H1 (cell line): ENCODE measurements around the gene HPX. TPM values are rescaled to one million over a fixed set of nuclear protein-coding genes. Genes with fewer than 3 reads are reported as not detected.

Experiments used
- CBX5 ChIP-seq: fragments of 300-800, 300-1000 bp; sonication (generic); IDR thresholded peaks from 2 replicates; pipeline ENCODE4 v1.7.1; 2016; ENCODE audit warnings: antibody characterized with exemption, low read length, low read depth
- SIX5 ChIP-seq: IDR thresholded peaks from 2 replicates; pipeline ENCODE4 v1.6.1; 2011; ENCODE audit warnings: mild to moderate bottlenecking, low read depth, low read length
- TBP ChIP-seq: IDR thresholded peaks from 2 replicates; pipeline ENCODE4 v1.6.1; 2011; ENCODE audit warnings: low read depth, low read length, improper control_type of control experiment
- TCF12 ChIP-seq: IDR thresholded peaks from 2 replicates; pipeline ENCODE4 v1.6.1; 2011; ENCODE audit warnings: low read depth, mild to moderate bottlenecking, low read length
- TEAD4 ChIP-seq: IDR thresholded peaks from 2 replicates; pipeline ENCODE4 v1.6.1; 2012; ENCODE audit warnings: low read depth, low read length, inconsistent platforms, mixed read lengths
- polyA plus RNA-seq, 7 experiments: library from polyadenylated mRNA; depleted of rRNA in 3 of 7; stranded (reverse) in 5 of 7; unstranded in 2 of 7; fragments of >200 nt in 5 of 7; fragments of 200-250 nt in 2 of 7; gene quantifications; 1 replicate in 5 of 7; 2 replicates in 1 of 7; 4 replicates in 1 of 7; pipeline versions ENCODE4 v1.2.1 to v1.2.3, GENCODE V29; 2011 to 2013; ENCODE audit warnings: missing spikeins in 2 of 7, mixed read lengths in 2 of 7
- total RNA-seq: library from RNA; stranded (reverse); fragmentation: NEBNext Ultra II Directional; extraction: Animal tissue kit (Norgen Biotek cat#: 25700); gene quantifications from 2 replicates; pipeline ENCODE4 v1.2.1, GENCODE V29; 2021
- TF ChIP-seq, protein P1 (sequence below): IDR thresholded peaks from 2 replicates; pipeline ENCODE4 v1.6.1; 2012; ENCODE audit warnings: inconsistent platforms
- TF ChIP-seq, protein P2 (sequence below): IDR thresholded peaks from 2 replicates; pipeline ENCODE4 v1.6.1; 2011; ENCODE audit warnings: low read depth, mild to moderate bottlenecking, low read length; ENCODE audit not compliant: insufficient read depth

Gene HPX
- total and polyA plus RNA-seq, 2 of the 8 experiments (the other 6 are each of a cell fraction or from before 2014, with no cell fraction given) = 0.80 to 0.97 TPM

DNA sequence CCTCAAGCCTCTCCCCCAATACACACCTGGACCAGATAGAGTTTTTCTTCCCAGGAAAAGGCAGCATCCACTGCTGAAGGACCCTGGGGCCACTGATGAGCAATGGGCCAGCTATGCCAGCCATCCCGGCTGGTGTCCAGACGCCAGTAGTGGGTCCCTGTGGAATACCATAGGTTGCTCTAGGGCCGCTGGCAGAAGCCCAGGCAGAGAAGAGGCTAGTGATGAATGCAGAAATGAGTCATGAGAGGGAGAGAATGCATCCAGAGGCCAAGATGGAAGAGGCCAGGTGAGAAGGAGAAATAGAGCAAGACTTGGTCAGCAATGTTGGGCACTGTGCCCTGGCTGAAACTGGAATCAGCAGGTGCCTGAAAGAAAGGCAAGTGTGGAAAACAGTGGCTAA lies 8.9 kb downstream of the HPX start (continued):
- TF ChIP-seq, protein P1, sequence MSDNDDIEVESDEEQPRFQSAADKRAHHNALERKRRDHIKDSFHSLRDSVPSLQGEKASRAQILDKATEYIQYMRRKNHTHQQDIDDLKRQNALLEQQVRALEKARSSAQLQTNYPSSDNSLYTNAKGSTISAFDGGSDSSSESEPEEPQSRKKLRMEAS = no peak
- TF ChIP-seq TEAD4 (no peak), TBP (no peak), TCF12 (no peak), SIX5 (no peak), CBX5 (no peak)
- TF ChIP-seq, protein P2, sequence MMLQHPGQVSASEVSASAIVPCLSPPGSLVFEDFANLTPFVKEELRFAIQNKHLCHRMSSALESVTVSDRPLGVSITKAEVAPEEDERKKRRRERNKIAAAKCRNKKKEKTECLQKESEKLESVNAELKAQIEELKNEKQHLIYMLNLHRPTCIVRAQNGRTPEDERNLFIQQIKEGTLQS = no peak
